Measurements from ENCODE around the gene MYBPH. TPM values are rescaled to one million over a fixed set of nuclear protein-coding genes. Genes with fewer than 3 reads are reported as not detected.

MYBPH gene, protein sequence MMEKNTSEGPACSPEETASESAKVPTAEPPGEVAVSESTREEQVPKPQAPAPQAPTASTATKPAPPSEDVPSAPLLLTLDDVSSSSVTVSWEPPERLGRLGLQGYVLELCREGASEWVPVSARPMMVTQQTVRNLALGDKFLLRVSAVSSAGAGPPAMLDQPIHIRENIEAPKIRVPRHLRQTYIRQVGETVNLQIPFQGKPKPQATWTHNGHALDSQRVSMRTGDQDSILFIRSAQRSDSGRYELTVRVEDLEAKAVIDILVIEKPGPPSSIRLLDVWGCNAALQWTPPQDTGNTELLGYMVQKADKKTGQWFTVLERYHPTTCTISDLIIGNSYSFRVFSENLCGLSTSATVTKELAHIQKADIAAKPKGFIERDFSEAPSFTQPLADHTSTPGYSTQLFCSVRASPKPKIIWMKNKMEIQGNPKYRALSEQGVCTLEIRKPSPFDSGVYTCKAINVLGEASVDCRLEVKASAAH
- not detected for total RNA-seq

DNA sequence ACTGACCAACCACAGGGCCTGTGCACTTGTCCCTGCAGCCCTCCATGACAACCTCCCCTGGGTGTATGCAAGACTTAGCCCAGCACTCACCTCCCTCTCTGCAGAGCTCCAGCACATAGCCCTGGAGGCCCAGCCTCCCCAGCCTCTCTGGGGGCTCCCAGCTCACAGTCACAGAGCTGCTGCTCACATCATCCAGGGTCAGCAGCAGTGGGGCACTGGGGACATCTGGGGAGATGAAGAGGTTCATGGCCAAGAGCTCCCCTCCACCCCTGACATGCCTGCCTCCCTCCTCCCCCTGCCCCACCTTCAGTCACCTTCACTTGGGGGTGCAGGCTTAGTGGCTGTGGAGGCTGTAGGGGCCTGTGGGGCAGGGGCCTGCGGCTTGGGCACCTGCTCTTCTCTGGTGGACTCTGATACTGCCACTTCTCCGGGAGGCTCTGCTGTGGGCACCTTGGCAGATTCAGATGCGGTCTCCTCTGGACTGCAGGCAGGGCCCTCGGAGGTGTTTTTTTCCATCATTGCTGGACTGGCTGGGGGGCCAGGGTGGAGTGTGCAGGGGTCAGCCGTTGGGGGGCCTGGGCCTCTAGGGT lies at the start of gene MYBPH:
TSS of gene MYBPH (minus strand) at position 590 of the 590 bp plus-strand sequence. CDS start at position 519, 71 bp downstream.
- intact Hi-C loops (cut with DNase I): no loop called here
- Histone ChIP-seq H3K9me3 (no peaks in the 10 kb centered on the region), H3K4me3 (no peak within 1 kb of the TSS), H3K4me1 (peaks cover 0 to 7% (median 0%) of the 10 kb centered on the region in 4 donors), H3K36me3 (no peaks in the 10 kb centered on the region), H3K27ac (replicated peaks in 1 of 4) (no peak within 1 kb of the TSS), H3K27me3 (peaks cover 0 to 12% (median 0%) of the 10 kb centered on the region in 4 donors)
- WGBS: 80% methylated on average over 2 of the region's 5 CpGs
- TF ChIP-seq, protein P1, sequence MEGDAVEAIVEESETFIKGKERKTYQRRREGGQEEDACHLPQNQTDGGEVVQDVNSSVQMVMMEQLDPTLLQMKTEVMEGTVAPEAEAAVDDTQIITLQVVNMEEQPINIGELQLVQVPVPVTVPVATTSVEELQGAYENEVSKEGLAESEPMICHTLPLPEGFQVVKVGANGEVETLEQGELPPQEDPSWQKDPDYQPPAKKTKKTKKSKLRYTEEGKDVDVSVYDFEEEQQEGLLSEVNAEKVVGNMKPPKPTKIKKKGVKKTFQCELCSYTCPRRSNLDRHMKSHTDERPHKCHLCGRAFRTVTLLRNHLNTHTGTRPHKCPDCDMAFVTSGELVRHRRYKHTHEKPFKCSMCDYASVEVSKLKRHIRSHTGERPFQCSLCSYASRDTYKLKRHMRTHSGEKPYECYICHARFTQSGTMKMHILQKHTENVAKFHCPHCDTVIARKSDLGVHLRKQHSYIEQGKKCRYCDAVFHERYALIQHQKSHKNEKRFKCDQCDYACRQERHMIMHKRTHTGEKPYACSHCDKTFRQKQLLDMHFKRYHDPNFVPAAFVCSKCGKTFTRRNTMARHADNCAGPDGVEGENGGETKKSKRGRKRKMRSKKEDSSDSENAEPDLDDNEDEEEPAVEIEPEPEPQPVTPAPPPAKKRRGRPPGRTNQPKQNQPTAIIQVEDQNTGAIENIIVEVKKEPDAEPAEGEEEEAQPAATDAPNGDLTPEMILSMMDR (IDR thresholded peaks at IDR 0.05): no peak
- TF ChIP-seq POLR2AphosphoS5 (IDR thresholded peaks at IDR 0.05) (no peak), POLR2A (IDR thresholded peaks at IDR 0.05; ENCODE audit: low read depth) (no peak), EP300 (IDR thresholded peaks at IDR 0.05) (no peak)
- no peak for DNase-seq (ENCODE audit: extremely low spot score)

DNA sequence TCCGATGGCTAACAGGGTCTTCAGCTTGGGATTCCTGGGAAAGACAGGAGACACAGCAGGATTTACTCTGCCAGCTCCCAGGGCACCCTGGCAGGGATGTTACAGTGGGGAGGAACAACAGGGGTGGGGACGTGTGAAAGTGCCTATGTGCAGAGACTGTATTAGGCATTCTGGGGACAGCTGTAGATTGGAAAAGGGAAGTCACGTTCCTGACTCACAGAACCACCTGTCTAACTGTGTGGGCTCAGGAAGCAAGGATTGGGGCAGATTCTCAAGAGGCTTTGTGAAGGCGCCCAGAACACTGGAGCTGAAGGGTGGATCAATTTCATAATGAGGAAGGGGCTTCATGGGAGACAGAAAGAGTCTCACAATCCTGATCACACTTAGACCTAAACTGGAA lies 49.4 kb upstream of the MYBPH start:
- Histone ChIP-seq H3K9me3 (no peaks in the 10 kb centered on the region), H3K27me3 (peaks cover 0 to 22% (median 0%) of the 10 kb centered on the region in 4 donors), H3K27ac (replicated peaks in 1 of 4) (no peak overlapping the region), H3K4me3 (no peak overlapping the region), H3K36me3 (no peaks in the 10 kb centered on the region), H3K4me1 (no peaks in the 10 kb centered on the region)
- intact Hi-C loops (cut with DNase I): no loop called here
- DNase-seq (ENCODE audit: extremely low spot score): no peak
- 64% methylated on average over 4 of the region's 4 CpGs for WGBS
- TF ChIP-seq POLR2A (IDR thresholded peaks at IDR 0.05; ENCODE audit: low read depth) (no peak), POLR2AphosphoS5 (IDR thresholded peaks at IDR 0.05) (no peak), EP300 (IDR thresholded peaks at IDR 0.05) (no peak)
- TF ChIP-seq, protein P1 (IDR thresholded peaks at IDR 0.05): no peak

DNA sequence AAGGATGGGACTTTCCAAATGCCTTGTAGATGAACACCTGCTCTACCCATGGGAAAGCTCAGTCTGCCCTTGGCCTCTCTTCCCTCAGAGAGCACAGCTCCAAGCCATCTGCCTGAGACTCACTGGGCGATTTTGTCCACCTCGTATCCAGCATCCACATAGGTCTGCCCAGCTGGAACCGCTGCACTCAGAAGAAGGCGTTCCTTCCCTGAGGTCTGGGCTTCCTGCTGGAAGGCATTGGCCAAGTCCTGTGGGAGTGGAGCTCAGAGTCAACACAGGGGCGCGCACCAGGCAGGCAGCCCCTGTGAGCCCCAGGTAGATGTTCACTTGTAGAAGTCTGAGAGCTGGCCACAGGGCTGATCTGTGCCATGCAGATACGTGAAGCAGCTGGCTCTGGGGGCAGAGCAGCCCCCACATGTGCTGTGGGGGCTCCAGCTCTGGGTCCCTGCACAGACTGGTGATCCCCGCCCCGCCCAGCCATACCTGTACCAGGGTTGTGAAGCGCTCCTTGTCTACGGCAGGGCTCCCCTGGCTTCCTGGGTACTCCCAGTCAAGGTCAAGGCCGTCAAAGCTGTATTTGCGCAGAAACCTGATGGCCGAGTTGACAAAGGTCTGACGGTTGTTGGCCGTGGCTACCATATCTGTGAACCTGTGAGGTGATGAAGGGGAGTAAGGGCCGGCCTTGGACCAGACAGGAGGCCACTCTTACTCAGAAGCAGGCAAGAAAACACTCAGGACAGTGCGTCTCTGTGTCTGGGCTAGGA lies 47.6 kb upstream of the MYBPH start:
- DNase-seq (ENCODE audit: extremely low spot score): no peak
- intact Hi-C loops (cut with DNase I): no loop called here
- Histone ChIP-seq H3K27me3 (peaks cover 0 to 13% (median 0%) of the 10 kb centered on the region in 4 donors), H3K4me3 (no peak overlapping the region), H3K27ac (replicated peaks in 1 of 4) (no peak overlapping the region), H3K36me3 (no peaks in the 10 kb centered on the region), H3K9me3 (no peaks in the 10 kb centered on the region), H3K4me1 (no peaks in the 10 kb centered on the region)
- TF ChIP-seq EP300 (IDR thresholded peaks at IDR 0.05) (no peak), POLR2A (IDR thresholded peaks at IDR 0.05; ENCODE audit: low read depth) (no peak), POLR2AphosphoS5 (IDR thresholded peaks at IDR 0.05) (no peak)
- TF ChIP-seq, protein P1 (IDR thresholded peaks at IDR 0.05): no peak
- WGBS: 85% methylated on average over 5 of the region's 18 CpGs

DNA sequence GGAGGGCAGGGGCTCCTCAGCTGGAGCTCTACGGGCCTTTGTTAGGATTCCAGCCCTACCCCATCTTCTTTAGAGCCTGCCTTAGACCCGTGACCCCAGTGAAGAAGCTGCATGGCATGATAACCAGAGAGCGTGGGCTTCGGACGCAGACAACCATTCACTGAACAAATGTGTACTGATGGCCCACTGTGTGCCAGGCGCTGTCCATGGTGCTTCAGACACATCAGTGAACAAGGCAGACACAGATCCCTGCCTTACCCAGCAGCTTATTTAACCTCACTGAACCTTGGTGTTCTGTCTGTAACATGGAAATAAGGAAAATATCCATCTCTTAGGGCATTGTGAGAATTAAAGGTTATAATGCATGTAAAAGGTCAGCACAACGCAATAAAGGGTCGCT lies 44.3 kb upstream of the MYBPH start:
- no peak for DNase-seq (ENCODE audit: extremely low spot score)
- Histone ChIP-seq H3K4me3 (no peak overlapping the region), H3K27me3 (peaks cover 0 to 29% (median 0%) of the 10 kb centered on the region in 4 donors), H3K9me3 (no peaks in the 10 kb centered on the region), H3K27ac (replicated peaks in 1 of 4) (no peak overlapping the region), H3K36me3 (no peaks in the 10 kb centered on the region), H3K4me1 (peaks cover 0 to 6% (median 0%) of the 10 kb centered on the region in 4 donors)
- intact Hi-C loops (cut with DNase I): no loop called here
- WGBS: 74% methylated on average over 5 of the region's 8 CpGs
- TF ChIP-seq POLR2A (IDR thresholded peaks at IDR 0.05; ENCODE audit: low read depth): no peak
- TF ChIP-seq POLR2AphosphoS5 (IDR thresholded peaks at IDR 0.05): no peak
- TF ChIP-seq, protein P1 (IDR thresholded peaks at IDR 0.05): no peak
- TF ChIP-seq EP300 (IDR thresholded peaks at IDR 0.05): no peak
